ENCODE measurements around the gene HAPSTR1.

The HAPSTR1 gene

DNA sequence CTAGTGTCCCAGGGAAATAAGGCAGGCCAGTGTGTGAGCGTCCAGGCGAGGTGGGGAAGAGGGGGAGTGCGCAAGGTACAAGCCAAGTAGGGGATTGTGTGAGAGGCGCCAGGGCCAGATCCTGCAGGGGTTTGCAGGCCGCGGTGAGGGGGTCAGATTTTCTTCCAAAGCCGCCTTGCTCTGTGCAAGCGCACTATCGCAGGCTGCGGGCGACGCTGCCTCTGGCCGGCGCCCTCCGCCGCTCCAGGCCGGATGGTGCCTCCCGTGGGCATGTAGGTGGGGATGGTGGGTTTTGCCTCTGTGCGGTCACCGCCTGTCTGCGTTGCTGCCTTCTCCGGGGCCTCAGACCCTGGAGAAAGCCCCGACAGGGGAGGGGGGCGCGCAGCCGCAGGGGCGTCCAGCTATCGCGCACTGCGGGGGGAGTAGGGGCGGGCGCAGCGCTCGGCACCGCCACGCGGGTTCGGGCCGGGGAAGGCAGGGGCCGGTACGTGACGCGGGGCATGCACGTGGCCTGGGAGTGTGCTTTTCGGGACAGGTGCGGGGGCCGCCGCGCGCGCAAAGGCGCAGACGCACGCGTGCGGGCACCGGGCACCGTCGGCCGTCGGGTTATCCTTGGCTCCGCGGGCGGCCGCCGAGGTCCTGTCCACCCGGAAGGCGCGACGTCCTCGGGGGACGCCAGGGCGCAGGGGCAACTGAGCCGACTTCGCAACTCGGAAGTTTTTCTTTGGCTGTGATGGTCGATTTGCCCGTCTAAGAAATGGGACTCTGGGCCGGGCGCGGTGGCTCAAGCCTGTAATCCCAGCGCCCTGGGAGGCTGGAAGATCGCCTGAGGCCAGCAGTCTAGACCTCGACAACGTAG, 1.1 kb upstream of the HAPSTR1 start:
- peak overlapping the region; percentile 68 for H3K4me3 ChIP-seq (replicated peaks; ENCODE audit: low read depth, low read length)
- no peak for DNase-seq (ENCODE audit: low read depth)
- TF ChIP-seq, protein P1, sequence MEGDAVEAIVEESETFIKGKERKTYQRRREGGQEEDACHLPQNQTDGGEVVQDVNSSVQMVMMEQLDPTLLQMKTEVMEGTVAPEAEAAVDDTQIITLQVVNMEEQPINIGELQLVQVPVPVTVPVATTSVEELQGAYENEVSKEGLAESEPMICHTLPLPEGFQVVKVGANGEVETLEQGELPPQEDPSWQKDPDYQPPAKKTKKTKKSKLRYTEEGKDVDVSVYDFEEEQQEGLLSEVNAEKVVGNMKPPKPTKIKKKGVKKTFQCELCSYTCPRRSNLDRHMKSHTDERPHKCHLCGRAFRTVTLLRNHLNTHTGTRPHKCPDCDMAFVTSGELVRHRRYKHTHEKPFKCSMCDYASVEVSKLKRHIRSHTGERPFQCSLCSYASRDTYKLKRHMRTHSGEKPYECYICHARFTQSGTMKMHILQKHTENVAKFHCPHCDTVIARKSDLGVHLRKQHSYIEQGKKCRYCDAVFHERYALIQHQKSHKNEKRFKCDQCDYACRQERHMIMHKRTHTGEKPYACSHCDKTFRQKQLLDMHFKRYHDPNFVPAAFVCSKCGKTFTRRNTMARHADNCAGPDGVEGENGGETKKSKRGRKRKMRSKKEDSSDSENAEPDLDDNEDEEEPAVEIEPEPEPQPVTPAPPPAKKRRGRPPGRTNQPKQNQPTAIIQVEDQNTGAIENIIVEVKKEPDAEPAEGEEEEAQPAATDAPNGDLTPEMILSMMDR (IDR thresholded peaks at IDR 0.05; ENCODE audit: low read length, missing control alignments): no peak

DNA sequence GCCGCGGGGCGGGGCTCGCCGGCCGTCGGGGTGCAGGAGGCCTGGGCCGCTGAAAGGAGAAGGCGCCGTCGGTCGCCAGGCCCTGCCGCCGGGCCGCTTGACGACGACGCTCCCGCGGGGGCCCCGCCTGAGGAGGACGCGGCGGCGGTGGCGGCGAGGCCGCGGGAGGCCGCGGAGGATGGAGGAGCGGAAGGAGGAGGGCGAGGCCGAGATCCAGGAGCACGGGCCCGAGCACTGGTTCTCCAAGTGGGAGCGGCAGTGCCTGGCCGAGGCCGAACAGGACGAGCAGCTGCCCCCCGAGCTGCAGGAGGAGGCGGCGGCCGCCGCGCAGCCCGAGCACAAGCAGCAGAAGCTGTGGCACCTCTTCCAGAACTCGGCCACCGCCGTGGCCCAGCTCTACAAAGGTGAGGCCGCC, 430 bp downstream of the HAPSTR1 start:
- TF ChIP-seq, protein P1 (IDR thresholded peaks at IDR 0.05; ENCODE audit: low read length, missing control alignments): no peak
- peak; percentile 33 for DNase-seq (ENCODE audit: low read depth)
- peak overlapping the region; percentile 94 for H3K4me3 ChIP-seq (replicated peaks; ENCODE audit: low read depth, low read length)

DNA sequence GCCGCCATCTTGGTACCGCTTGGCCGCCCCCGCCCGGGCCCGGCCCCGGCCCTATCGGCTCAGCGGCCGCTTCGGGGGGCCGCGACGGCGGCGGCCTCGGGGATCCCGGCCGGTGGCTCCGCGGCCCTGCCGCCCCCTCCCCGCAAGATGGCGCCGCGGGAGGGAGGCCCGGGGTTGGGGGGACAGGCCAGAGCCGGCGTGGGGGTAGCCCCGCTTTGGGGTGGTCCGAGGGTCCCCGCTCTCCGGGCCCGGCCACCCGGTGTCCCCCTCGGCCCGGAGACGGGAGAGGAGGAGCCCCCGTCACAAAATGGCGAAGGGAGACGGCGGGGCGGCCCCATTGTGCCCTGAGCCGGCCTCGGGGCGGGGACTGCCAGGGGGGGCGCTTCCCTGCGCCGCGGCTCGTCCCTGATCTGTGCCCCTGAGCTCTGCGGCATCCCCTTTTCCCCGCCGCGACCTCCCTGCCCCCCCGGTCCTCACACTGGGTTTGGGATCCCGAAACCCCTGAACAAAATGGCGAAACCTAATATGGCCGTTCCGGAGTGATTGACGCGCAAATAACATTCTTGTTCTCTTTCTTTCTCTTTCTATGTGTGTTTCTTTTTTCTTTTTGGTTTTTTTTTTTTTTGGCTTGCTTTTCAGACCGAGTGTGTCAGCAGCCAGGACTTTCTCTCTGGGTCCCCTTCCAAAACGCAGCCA, 986 bp downstream of the HAPSTR1 start:
- TF ChIP-seq, protein P1 (IDR thresholded peaks at IDR 0.05; ENCODE audit: low read length, missing control alignments): no peak
- peak overlapping the region; percentile 94 for H3K4me3 ChIP-seq (replicated peaks; ENCODE audit: low read depth, low read length)
- DNase-seq (ENCODE audit: low read depth): no peak

DNA sequence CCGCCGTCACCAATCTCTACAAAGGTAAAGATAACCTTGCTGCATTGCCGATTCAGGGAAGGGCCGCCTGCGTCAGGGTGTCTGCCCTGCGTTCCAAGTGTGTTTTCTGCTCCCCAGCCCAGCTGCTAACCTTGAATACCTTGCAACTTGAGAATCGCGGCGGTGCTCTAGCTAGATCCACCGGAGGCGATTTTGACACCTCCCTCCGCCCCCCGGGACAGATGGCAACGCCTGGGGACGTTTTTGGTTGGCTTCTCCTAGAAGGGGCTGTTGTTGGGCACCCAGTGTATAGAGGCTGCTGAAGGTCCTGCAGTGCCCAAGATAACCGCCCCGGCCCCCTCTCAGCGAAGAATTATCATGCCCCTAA, 1.5 kb downstream of the HAPSTR1 start:
- peak overlapping the region; percentile 94 for H3K4me3 ChIP-seq (replicated peaks; ENCODE audit: low read depth, low read length)
- no peak for DNase-seq (ENCODE audit: low read depth)
- TF ChIP-seq, protein P1 (IDR thresholded peaks at IDR 0.05; ENCODE audit: low read length, missing control alignments): no peak

DNA sequence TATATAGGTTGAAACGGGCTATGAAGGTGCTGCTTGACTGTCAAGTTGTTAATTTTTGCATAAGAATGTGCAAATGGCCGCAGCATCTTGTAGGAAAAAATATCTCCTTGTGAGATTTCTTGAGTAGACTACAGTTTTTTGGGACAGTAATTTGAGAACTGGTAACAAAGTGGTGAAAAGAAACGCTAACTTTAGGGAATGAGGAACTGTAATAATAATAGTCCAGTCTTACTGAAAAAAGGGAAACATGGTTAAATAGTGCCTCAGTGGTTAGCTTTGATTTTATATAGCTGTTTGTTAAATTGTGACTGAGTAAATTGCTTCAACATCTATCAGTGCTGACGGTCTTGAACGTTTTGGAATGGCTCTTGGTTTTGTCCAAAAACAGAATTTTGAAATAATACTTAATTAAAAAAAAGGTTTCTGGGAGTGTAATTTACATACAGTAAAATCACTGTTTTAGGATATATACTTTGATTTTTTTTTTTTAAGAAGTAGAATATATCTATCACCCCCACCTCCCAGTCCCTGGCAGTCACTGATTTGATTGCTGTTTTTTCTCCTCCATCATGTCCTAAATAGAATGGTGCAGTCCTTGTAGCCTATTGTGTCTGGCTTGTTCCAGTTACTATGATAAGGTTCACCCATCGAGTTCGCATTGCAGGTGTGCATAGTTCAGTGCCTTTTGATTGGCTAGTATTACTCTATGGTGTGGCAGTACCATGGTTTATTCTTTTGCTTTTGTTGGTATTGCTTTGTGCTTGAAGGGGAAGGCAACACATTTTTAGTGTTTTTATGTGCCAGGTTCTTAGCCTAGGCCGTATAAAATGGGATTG, 2.8 kb downstream of the HAPSTR1 start:
- peak overlapping the region; percentile 94 for H3K4me3 ChIP-seq (replicated peaks; ENCODE audit: low read depth, low read length)
- TF ChIP-seq, protein P1 (IDR thresholded peaks at IDR 0.05; ENCODE audit: low read length, missing control alignments): no peak
- no peak for DNase-seq (ENCODE audit: low read depth)

DNA sequence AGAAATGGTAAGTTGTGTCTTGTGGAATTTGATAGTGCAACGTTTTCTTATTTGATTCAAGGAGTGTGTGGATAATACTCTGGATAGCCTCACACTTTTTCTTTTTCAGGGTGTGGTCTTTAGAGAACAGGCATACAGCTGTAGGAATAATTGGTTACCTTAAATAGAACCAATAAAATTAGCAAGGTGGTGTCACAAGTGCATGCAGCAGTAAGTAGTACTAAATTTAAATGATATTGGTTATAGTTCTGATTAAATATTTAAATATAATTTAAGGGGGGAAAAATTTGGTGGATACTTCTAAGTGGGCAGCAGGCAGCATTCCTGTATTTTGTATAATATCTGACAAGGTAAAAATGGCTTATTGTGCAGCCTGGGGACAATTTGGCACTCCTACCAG, 3.7 kb downstream of the HAPSTR1 start:
- DNase-seq (ENCODE audit: low read depth): no peak
- peak overlapping the region; percentile 94 for H3K4me3 ChIP-seq (replicated peaks; ENCODE audit: low read depth, low read length)
- TF ChIP-seq, protein P1 (IDR thresholded peaks at IDR 0.05; ENCODE audit: low read length, missing control alignments): no peak
